Nephron progenitor cell (in vitro differentiated cells): ENCODE data around the gene PSEN1.

Experiments
- DNase-seq: peaks from one replicate; pipeline ENCODE4 v3.0.0; 2021
- H3K27ac Mint-ChIP-seq: 2 replicates; pipeline ENCODE4 v1.8.0; 2021; ENCODE audit warnings: mild to moderate bottlenecking, moderate library complexity, mixed read lengths
- H3K27me3 Mint-ChIP-seq: 2 replicates; pipeline ENCODE4 v1.8.0; 2021; ENCODE audit warnings: mild to moderate bottlenecking, low read depth, mixed read lengths; ENCODE audit not compliant: poor library complexity
- H3K36me3 Mint-ChIP-seq: 2 replicates; pipeline ENCODE4 v1.8.0; 2021; ENCODE audit warnings: low read depth, mixed read lengths
- H3K4me1 Mint-ChIP-seq: 2 replicates; pipeline ENCODE4 v1.8.0; 2021; ENCODE audit warnings: mixed read lengths
- H3K4me3 Mint-ChIP-seq: 2 replicates; pipeline ENCODE4 v1.8.0; 2021; ENCODE audit warnings: mild to moderate bottlenecking, moderate library complexity, mixed read lengths
- H3K9me3 Mint-ChIP-seq: 2 replicates; pipeline ENCODE4 v1.8.0; 2021; ENCODE audit warnings: mild to moderate bottlenecking, moderate library complexity, mixed read lengths
- TF ChIP-seq, protein P1 (sequence below): fragments of 200-600 bp; sonication (generic); IDR thresholded peaks from 2 replicates; pipeline ENCODE4 v1.5.0; 2021; ENCODE audit warnings: antibody characterized with exemption

The PSEN1 gene

DNA sequence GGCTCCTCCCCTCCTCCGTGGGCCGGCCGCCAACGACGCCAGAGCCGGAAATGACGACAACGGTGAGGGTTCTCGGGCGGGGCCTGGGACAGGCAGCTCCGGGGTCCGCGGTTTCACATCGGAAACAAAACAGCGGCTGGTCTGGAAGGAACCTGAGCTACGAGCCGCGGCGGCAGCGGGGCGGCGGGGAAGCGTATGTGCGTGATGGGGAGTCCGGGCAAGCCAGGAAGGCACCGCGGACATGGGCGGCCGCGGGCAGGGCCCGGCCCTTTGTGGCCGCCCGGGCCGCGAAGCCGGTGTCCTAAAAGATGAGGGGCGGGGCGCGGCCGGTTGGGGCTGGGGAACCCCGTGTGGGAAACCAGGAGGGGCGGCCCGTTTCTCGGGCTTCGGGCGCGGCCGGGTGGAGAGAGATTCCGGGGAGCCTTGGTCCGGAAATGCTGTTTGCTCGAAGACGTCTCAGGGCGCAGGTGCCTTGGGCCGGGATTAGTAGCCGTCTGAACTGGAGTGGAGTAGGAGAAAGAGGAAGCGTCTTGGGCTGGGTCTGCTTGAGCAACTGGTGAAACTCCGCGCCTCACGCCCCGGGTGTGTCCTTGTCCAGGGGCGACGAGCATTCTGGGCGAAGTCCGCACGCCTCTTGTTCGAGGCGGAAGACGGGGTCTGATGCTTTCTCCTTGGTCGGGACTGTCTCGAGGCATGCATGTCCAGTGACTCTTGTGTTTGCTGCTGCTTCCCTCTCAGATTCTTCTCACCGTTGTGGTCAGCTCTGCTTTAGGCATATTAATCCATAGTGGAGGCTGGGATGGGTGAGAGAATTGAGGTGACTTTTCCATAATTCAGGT lies at the start of gene PSEN1:
PSEN1 (plus strand) TSS at position 121 of the 839 bp plus-strand sequence. CDS start 11,513 bp downstream, outside the sequence.
- Mint-ChIP-seq H3K4me1 (peaks cover 15% of the 10 kb centered on the region), H3K36me3 (peaks cover 30% of the 10 kb centered on the region), H3K27ac (peak within 1 kb of the TSS; percentile 97), H3K27me3 (peaks cover 10% of the 10 kb centered on the region), H3K4me3 (peak within 1 kb of the TSS; percentile 85), H3K9me3 (peaks cover 26% of the 10 kb centered on the region)
- peak; percentile 99 for DNase-seq
- TF ChIP-seq, protein P1, sequence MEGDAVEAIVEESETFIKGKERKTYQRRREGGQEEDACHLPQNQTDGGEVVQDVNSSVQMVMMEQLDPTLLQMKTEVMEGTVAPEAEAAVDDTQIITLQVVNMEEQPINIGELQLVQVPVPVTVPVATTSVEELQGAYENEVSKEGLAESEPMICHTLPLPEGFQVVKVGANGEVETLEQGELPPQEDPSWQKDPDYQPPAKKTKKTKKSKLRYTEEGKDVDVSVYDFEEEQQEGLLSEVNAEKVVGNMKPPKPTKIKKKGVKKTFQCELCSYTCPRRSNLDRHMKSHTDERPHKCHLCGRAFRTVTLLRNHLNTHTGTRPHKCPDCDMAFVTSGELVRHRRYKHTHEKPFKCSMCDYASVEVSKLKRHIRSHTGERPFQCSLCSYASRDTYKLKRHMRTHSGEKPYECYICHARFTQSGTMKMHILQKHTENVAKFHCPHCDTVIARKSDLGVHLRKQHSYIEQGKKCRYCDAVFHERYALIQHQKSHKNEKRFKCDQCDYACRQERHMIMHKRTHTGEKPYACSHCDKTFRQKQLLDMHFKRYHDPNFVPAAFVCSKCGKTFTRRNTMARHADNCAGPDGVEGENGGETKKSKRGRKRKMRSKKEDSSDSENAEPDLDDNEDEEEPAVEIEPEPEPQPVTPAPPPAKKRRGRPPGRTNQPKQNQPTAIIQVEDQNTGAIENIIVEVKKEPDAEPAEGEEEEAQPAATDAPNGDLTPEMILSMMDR, result no peak

DNA sequence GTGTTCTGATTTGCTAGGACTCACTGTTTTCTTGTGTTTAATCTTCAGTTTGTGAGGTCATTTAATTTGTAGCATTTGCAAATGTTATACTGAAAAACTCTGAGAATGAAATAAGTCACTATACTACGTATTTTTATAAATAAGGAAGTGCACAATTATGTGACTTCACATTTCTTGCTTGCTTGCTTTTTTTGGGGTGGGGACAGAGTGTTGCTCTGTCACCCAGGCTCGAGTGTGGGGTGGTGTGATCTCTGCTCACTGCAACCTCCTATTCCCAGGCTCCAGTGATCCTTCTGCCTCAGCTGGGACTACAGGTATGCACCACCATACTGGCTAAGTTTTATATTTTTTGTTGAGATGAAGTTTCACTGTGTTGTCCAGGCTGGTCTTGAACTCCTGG lies 45.3 kb upstream of the PSEN1 start:
- Mint-ChIP-seq H3K36me3 (peaks cover 91% of the 10 kb centered on the region), H3K9me3 (peaks cover 4% of the 10 kb centered on the region), H3K4me3 (no peak overlapping the region), H3K27ac (no peak overlapping the region), H3K27me3 (peaks cover 3% of the 10 kb centered on the region), H3K4me1 (no peaks in the 10 kb centered on the region)
- TF ChIP-seq, protein P1, result no peak
- no peak for DNase-seq

DNA sequence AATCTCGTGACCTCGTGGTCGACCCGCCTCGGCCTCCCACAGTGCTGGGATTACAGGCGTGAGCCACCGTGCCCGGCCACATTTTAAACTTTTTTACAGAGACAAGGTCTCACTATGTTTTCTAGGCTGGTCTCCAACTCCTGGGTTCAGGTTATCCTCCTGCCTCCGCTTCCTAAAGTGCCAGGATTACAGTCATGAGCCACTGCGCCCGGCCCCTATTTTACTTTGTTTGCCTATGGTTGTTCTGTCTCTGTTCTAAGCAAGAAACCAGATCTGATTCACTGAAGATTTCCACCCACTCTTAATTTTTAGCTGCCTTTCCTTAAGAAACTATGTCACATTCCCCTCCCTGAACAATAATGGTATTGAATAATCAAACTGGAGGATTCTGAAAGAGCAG lies 38.9 kb upstream of the PSEN1 start:
- no peaks in the 10 kb centered on the region for H3K9me3 Mint-ChIP-seq
- TF ChIP-seq, protein P1, result no peak
- no peaks in the 10 kb centered on the region for H3K4me1 Mint-ChIP-seq
- no peak overlapping the region for H3K4me3 Mint-ChIP-seq
- H3K27ac Mint-ChIP-seq, result peak overlapping the region; percentile 92
- no peak for DNase-seq
- H3K27me3 Mint-ChIP-seq, result peaks cover 3% of the 10 kb centered on the region
- peaks cover 79% of the 10 kb centered on the region for H3K36me3 Mint-ChIP-seq

DNA sequence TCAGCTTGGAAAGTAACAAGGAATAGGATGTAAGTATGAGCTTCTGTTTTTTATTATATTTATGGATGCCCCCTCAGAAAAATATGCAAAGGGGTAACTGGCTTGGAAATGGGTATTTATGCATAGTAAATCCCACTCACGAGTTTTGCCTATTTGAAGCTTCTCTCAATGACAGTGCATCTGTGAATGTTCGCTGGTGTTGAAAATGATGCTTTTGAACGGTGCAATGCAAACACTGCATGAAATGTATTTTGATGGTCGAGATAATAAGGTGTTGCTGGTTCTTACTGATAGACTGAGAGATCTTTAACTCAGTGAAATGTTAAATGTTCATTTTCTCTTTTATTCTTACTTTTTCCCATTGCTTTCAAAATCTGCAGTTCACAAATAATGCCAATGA lies 36.0 kb upstream of the PSEN1 start:
- Mint-ChIP-seq H3K4me1 (no peaks in the 10 kb centered on the region), H3K36me3 (peaks cover 79% of the 10 kb centered on the region), H3K4me3 (no peak overlapping the region), H3K27me3 (no peaks in the 10 kb centered on the region), H3K9me3 (no peaks in the 10 kb centered on the region), H3K27ac (no peak overlapping the region)
- no peak for DNase-seq
- TF ChIP-seq, protein P1, result no peak

DNA sequence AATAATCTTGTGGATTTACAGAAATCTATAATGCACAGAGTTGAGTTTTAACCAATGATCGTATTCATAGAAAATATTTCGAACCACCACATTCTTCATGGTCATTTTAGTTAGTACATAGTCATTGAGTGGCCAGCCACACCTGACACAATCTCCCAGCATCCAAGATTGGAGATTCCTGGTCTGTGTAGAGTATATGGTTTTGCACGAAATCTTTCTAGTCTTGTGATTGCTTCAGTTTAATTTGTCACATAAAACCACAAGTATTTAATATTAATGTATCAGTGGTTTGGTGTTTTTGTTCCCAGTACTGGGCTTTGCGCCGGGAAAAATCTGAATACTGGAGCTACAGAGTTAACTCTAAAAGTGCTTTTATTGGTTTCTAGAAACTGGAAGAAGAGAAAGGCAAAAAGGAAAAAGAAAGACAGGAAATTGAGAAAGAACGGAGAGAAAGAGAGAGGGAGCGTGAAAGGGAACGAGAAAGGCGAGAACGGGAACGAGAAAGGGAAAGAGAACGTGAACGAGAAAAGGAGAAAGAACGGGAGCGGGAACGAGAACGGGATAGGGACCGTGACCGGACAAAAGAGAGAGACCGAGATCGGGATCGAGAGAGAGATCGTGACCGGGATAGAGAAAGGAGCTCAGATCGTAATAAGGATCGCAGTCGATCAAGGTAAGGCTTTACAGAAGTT lies 33.4 kb upstream of the PSEN1 start:
- TF ChIP-seq, protein P1, result no peak
- Mint-ChIP-seq H3K4me3 (no peak overlapping the region), H3K4me1 (no peaks in the 10 kb centered on the region), H3K27ac (peak overlapping the region; percentile 83), H3K9me3 (no peaks in the 10 kb centered on the region), H3K36me3 (peaks cover 87% of the 10 kb centered on the region), H3K27me3 (no peaks in the 10 kb centered on the region)
- DNase-seq, result no peak
